ENCODE data around the gene CHKA. TPM values are rescaled to one million over a fixed set of nuclear protein-coding genes. Genes with fewer than 3 reads are reported as not detected.

CHKA gene
- total and polyA plus RNA-seq, 9 of the 15 experiments (the other 6 are each of a cell fraction or from before 2014, with no cell fraction given), result 3.6 to 37.0 (median 30.2) TPM

DNA sequence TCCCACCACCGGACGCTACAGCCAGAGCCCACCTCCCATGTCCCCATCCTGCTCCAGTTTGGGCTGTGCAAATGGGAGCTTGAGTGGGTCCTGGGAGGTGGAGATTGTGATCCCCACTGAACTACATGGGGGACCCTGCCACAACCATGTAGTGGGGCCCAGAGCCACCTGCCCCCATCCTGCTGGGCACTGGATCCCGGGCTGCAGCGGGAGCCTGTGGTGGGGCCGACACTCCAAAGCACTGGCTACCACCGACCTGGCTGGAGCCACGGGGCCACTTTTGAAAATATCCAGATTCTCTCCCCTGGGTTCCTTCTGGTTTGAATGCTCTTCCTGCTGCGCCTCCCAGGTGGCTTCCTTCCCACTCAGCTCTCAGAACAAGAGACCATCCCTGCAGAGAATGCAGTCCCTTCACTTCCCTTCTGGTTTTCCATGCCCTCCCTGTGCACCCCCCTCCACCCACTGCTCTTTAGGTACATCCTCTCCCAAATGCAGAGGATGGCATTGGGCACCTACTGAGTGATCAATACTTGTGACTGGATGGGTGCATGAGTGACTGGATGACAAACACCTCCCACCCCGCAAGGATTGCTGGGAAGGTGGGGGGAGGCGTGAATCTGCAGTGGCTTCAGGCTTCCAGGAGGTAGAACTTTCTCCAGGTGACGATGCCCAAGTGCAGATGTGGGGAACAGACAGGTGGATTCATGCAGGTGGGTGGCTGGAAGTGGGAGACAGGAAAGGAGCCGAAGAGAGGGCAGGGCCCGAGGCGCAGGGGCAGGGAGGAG is 116.4 kb downstream of the CHKA start (continued):
- TF ChIP-seq, protein P1, sequence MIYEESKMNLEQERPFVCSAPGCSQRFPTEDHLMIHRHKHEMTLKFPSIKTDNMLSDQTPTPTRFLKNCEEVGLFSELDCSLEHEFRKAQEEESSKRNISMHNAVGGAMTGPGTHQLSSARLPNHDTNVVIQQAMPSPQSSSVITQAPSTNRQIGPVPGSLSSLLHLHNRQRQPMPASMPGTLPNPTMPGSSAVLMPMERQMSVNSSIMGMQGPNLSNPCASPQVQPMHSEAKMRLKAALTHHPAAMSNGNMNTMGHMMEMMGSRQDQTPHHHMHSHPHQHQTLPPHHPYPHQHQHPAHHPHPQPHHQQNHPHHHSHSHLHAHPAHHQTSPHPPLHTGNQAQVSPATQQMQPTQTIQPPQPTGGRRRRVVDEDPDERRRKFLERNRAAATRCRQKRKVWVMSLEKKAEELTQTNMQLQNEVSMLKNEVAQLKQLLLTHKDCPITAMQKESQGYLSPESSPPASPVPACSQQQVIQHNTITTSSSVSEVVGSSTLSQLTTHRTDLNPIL (CRISPR knock-in tag; IDR thresholded peaks at IDR 0.05), result no peak
- TF ChIP-seq ILF3 (IDR thresholded peaks at IDR 0.05; ENCODE audit: borderline replicate concordance), result no peak
- TF ChIP-seq DNMT1 (IDR thresholded peaks at IDR 0.05), result no peak
- TF ChIP-seq DIDO1 (tag; IDR thresholded peaks at IDR 0.05; ENCODE audit: low read depth), result no peak
- TF ChIP-seq KDM4B (IDR thresholded peaks at IDR 0.05; ENCODE audit: borderline replicate concordance in 2 of 2, low read depth in 1 of 2), result no peak
- TF ChIP-seq LEF1 (IDR thresholded peaks at IDR 0.05), result no peak
- TF ChIP-seq THRB (CRISPR knock-in tag; conservative IDR thresholded peaks at IDR 0.05), result no peak
- TF ChIP-seq ZFP91 (CRISPR knock-in tag; IDR thresholded peaks at IDR 0.05), result no peak
- TF ChIP-seq HMGXB4 (CRISPR knock-in tag; IDR thresholded peaks at IDR 0.05), result no peak
- TF ChIP-seq NR2F6 (CRISPR knock-in tag; IDR thresholded peaks at IDR 0.05), result no peak
- TF ChIP-seq HOMEZ (CRISPR knock-in tag; IDR thresholded peaks at IDR 0.05), result no peak
- no peak for TF ChIP-seq EGR1 (conservative IDR thresholded peaks at IDR 0.05)
- TF ChIP-seq CHCHD3 (CRISPR knock-in tag; IDR thresholded peaks at IDR 0.05), result no peak
- TF ChIP-seq ZBTB11 (CRISPR knock-in tag; IDR thresholded peaks at IDR 0.05), result no peak
- TF ChIP-seq CC2D1A (IDR thresholded peaks at IDR 0.05), result no peak
- no peak for TF ChIP-seq ZFPM2 (CRISPR knock-in tag; IDR thresholded peaks at IDR 0.05)
